ENCODE measurements around the gene HSPG2. TPM values are rescaled to one million over a fixed set of nuclear protein-coding genes. Genes with fewer than 3 reads are reported as not detected.
A peak's percentile ranks its signal among the peaks of the same experiment; 100 is the strongest.
"Not testable (repeated sequence)": the region's sequence is repeated elsewhere in the genome, so short reads cannot be mapped to it uniquely, and the experiment has no call there.

The HSPG2 gene
- total RNA-seq, 1 donor from 2014 or later: 269 TPM

DNA sequence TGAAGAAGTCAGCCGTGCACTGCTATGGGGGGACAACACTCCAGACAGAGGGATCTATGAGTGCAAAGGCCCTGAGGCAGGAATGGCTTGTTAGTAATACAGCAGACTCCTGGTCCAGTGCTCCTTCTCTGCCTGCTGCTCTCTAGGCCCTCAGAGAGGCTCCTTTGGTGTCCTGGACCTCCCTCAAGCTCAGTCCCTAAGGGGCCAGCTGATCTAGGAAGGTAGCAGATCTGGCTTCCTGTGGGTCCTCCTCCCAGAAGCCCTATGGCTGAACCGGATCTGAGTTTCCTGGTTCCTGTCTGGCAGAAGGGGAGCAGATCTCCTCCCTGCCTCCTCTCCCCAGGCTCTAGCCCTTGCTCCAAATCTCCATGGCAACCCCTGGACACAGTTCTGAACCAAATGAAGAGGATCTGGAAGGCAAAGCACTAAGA is 125.2 kb downstream of the HSPG2 start, which contains the start of gene LDLRAD2:
LDLRAD2 (plus strand) TSS at position 391 of the 431 bp plus-strand sequence. CDS start 187 bp downstream, outside the sequence.
- ATAC-seq (no peak), DNase-seq (ENCODE audit: missing footprints) (no peak)
- intact Hi-C loops (cut with DNase I): no loop called here

DNA sequence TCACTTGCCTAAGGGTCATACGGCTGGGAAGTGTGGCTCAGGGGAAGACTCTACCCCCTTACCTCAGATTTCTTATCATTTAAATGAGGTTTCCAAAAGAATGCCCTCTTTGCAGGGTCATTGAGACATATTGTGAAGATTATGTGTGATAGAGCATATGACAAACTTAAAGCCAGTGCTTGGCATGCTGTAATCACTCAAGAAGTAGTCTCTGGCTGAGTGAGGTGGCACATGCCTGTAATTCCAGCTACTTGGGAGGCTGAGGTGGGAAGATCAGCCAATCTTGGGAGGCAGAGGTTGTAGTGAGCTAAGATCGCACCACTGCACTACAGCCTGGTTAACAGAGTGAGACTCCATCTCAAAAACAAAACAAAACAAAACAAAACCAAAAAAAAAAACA is 132.6 kb downstream of the HSPG2 start:
- ATAC-seq: no peak
- intact Hi-C loops (cut with DNase I): no loop called here
- no peak for DNase-seq (ENCODE audit: missing footprints)

DNA sequence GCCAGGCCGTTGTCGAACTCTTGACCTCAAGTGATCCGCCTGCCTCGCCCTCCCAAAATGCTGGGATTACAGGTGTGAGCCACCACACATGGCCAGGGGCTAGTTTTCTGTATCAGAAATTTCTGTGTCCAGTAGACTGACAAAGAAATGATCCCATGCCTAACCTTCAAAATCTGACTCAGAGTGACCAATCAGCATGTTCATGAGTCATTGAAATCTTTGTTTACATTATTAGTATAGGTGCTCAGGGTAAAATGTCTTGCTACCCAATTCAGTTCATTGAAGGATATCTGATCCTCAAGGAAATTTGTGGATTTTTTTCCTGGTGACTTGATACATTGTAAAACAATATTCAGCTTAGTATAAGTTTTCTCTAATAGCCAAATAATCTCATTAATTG is 136.0 kb downstream of the HSPG2 start:
- ATAC-seq (no peak), DNase-seq (ENCODE audit: missing footprints) (no peak)
- intact Hi-C loops (cut with DNase I): no loop called here

DNA sequence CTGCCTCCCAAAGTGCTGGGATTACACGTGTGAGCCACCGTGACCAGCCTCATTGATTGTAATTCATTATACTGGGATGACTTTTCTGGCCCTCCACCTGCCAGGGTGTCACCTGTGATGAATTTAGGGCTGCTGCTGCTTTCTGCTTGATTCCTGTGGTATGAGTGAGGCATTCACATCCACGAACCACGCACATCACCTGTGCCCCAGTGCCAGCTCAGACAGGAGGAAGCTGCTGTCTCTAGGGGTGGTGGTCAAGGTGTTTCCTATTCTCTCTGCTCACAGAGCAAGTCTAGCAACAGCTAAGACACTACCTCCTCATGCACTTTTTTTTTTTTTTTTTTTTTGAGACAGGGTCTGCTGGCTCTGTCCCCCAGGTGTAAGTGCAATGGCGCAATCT is 137.4 kb downstream of the HSPG2 start:
- DNase-seq (ENCODE audit: missing footprints) (no peak), ATAC-seq (no peak)
- intact Hi-C loops (cut with DNase I): no loop called here

DNA sequence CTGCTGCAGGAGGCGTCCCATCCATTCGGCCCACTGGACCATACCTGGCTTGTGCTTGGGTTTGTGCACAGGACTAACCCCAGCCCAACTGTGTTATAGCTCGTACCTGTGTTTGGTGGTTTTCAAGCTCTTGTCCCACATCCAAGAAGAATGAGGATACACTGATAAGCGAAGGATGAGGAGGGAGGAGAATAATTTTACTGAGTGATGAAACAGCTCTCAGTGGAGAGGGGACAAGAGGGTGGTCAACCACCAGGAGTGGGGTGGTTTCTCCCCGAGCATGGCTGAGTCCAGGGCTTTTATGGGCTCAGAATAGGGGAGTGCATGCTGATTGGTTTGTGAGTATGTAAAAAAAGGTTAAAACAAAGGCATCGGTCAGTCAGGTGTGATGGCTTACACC is 142.0 kb downstream of the HSPG2 start:
- no peak for ATAC-seq
- no peak for DNase-seq (ENCODE audit: missing footprints)
- intact Hi-C loops (cut with DNase I): no loop called here

DNA sequence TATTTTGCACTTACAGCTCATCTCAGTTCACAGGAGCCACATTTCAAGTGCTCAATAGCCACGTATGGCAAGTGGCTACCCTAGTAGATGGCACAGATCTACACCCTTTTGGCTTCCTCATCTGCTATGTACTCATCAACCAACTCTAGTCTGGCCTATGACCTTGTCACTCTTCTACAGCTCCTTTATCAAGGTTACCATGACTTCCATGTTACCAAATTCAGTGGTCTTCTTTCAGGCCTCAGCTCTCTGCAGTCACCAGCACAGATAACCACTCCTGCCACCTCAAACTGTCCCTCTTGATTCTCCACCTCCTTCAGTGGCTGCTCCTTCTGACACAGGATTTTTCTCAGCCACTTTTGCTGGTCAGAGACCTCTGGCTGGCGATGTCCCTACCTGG is 142.5 kb downstream of the HSPG2 start:
- DNase-seq (ENCODE audit: missing footprints) (no peak), ATAC-seq (no peak)
- intact Hi-C loops (cut with DNase I): no loop called here

DNA sequence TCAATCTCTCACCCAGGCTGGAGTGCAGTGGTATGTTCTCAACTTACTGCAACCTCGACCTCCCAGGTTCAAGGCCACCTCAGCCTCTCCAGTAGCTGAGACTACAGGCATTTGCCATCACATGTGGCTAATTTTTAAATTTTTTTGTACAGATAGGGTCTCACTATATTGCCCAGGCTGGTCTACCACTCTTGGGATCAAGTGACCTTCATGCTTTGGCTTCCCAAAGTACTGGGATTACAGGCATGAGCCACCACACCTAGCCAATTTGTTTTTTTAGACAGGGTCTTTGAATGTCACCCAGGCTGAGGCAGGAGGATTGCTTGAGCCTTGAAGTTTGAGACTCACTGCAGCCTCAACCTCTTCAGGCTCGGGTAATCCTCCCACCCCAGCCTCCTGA is 144.0 kb downstream of the HSPG2 start:
- ATAC-seq (no peak), DNase-seq (ENCODE audit: missing footprints) (no peak)

DNA sequence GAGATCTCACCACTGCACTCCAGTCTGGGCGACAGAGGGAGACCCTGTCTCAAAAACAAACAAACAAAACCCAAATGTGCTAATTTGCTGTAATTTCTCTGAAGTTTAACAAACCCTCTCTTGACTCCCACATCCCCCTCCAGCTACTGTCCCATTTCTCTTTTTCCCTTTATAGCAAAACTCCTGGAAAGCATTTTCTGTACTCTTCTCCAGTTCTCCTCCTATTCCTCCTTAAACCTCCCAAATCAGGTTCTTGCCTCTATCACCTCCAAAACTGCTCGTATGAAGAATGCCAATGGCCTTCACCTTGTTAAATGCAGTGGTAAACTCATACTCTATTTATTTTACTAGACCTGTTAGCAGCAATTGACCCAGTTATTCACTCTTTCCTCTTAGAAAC is 150.5 kb downstream of the HSPG2 start:
- DNase-seq (ENCODE audit: missing footprints): no peak
- ATAC-seq: no peak
- intact Hi-C loops (cut with DNase I): no loop called here

More for the DNA sequence above, 144.0 kb downstream of the HSPG2 start:
- intact Hi-C loops (cut with DNase I): no loop called here

DNA sequence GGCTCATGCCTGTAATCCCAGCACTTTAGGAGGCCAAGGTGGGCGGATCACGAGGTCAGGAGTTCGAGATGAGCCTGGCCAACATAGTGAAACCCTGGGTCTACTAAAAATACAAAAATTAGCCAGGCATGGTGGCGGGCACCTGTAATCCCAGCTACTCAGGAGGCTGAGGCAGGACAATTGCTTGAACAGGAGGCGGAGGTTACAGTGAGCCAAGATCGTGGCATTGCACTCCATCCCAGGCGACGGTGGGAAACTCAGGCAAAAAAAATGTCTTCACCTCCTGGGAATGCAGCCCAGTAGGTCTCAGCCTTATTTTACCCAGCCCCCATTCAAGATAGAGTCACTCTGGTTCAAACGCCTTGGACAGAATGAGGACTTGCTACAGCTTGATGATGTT is 151.3 kb downstream of the HSPG2 start:
- ATAC-seq; intact Hi-C loops (cut with DNase I); DNase-seq (ENCODE audit: missing footprints): not testable (repeated sequence)

DNA sequence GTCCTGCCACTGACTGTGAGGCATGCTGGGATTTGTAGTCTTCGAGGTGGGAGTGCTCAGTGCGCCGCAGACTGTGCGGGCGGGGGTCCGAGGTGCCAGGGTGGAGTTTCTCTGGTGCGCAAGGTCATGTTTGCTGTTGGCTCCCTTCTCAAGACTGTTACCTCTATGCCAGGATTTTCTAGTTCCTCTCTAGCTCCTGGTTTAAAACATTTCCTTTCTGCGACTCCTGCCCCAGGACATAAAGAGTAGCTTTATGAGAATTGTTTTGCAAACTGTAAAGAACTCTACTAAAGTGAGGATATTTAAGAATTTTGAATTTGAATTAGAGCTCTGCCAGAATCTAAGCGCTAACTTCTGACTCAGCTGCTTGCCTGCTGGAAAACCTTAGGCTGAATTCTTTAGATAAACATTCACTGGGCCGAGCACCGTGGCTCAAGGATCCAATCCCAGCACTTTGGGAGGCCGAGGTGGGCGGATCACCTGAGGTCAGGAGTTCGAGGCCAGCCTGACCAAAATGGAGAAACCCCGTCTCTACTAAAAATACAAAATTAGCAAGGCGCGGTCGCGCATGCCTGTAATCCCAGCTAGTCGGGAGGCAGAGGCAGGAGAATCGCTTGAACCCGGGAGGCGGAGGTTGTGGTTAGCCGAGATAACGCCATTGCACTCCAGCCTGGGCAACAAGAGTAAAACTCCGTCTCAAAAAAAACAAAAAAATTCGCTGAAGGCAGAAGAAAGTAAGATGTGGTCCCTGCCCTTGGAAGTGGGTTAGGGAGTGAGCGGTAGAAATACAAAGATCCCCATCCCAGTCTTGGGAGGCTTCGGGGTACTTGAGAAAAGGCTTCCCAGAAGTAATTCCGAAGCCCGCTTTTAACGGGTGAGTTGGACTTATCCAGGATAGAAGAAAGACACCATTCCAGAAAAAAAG is 153.2 kb downstream of the HSPG2 start:
- no peak for DNase-seq (ENCODE audit: missing footprints)
- no peak for ATAC-seq
- intact Hi-C loops (cut with DNase I): loop anchor here (1.0 kb wide), 1 partner anchor 241 kb away; no protein-coding TSS in a partner anchor

DNA sequence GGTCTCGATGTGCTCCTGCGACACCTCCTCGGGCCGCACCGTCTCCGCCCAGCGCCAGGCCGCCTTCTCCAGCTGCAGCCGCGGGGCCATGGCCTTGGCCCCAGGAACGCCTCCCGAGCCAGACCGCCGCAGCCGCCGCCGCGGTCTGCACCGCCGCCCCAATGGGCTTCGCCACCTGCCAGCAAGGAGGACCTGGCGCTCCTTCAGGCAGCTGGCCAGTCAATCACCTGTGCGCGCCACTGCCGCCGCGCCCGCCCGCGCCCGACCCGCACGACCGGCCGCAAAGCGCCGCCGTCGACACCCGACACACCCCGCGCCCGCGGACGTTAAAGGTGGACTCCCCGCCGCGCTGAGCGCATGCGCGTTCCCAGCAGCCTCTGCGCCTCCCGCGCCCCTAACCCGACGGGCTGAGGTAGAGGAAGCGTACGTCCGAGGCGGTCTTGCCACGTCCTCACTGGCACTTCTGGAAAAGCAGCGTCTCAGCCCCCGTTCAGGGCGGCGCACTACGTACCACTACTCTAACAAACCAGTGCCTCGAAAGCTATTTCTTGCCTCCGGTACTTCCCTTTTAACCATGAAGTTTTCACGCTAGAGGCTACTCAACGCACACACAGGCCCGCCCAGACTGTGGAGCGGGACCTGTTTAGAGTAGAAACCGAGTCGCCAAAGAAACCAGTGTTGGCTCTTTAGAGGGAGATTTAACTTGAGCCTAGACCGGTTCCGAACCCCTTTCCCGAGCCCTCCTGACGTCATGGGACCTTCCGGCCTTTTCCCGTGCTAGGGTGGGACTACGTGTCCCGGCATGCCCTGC is 154.0 kb downstream of the HSPG2 start, which contains the start of gene USP48:
USP48 (minus strand) TSS at position 282 of the 811 bp plus-strand sequence; CDS start at position 90, 192 bp downstream.
- ATAC-seq (peak; percentile 98), DNase-seq (ENCODE audit: missing footprints) (peak; percentile 98)
- intact Hi-C loops (cut with DNase I): loop anchor here (1.0 kb wide), 1 partner anchor 242 kb away; no protein-coding TSS in a partner anchor

DNA sequence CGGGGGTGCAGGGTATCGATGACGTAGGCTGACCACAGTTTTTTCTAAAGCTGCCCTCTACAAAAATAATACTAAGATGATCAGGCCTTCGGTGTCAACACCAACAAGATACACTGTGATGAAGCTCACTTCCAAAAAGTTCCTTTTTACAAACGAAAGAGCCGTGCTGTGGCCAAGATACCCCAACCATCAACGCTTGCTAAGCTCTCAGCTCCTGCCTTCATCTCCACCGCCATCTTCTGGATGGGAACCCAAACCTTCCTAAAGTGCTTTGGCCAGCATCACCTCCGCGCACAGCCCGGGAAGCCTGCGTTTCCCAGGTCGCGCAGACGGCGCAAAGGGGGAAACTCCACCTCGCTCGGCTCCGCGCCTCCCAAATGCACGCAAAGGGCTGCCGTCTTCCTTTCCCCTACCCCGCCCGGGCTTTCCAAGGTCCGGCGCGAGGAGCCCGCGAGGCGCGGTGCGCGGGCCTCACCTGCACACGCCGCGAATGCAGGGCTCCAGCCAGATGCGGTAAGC is 154.7 kb downstream of the HSPG2 start:
- DNase-seq (ENCODE audit: missing footprints): no peak
- peak; percentile 25 for ATAC-seq
- intact Hi-C loops (cut with DNase I): no loop called here

DNA sequence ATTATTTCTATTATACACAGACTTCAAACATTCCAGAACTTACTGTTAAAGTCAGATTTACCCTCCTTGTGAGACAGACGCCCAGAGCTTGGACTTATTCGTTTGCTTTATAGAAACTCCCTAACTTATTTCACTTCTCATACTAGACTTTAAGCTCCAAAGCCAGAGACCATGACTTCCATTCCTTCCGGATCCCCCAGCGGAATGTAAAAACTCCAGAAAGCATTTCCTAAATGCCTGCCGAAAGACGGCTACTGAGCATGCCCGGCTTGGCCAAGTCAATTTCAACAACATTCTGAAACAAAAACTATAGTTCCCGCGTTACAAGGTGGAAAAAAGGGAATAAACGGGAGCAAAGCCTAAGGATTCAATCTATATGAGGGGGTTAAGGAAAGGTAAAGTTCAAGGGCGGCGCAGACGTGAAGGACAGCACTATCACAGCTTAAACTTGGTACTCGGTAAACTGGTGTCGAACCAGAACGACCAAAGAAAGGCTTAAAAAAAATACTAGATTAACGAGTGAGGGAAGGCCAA is 155.2 kb downstream of the HSPG2 start:
- DNase-seq (ENCODE audit: missing footprints): no peak
- intact Hi-C loops (cut with DNase I): no loop called here
- no peak for ATAC-seq

DNA sequence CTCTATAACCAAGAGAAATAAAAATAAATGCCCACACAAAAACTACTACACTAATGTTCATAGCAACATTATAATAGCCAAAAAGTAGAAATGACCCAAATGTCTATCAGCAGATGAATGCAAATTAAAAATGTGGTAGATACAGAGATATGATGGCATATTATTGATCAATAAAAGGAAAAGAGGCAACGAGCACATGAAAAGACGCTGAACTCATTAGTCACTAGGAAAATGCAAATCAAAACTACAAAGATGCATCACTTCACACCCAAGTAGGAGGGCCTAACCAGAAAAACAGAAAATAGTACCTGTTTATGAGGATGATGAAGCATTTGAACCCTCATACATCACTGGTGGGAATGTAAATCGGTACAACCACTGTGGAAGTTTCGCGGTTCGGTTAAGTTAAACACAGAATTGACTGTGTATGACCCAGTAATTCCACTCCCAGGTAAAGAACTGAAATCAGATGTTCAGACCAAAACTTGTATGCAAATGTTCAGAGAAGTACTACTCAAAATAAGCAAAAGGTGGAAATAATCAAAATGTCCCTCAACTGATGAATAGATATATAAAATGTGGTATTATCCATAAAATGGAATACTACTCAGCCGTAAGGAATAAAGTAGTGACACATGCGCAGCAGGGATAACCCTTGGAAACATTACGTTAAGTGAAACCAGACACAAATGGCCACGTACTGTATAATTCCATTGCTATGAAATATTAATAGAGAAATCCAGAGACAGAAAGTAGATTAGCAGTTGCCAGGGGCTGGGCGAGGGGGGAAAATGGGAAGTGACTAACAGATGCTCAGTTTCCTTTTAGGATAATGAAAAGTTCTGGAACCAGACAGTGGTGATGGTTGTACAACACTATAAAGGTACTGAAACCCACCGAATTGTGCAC is 157.2 kb downstream of the HSPG2 start:
- DNase-seq (ENCODE audit: missing footprints) (no peak), ATAC-seq (no peak)
- intact Hi-C loops (cut with DNase I): no loop called here

DNA sequence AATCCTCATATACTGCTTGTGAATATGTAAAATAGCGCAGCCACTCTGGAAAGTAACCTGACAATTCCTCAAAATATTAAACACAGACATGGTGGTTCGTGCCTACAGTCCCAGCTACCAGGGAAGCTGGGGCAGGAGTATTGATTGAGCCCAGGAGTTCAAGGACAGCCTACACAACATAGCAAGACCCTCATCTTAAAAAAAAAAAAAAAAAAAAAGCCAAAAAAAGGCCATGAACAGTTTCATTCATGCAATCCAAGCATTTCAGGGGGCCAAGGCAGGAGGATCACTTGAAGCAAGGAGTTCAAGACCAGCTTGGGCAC is 158.7 kb downstream of the HSPG2 start:
- intact Hi-C loops (cut with DNase I): no loop called here
- DNase-seq (ENCODE audit: missing footprints): no peak
- no peak for ATAC-seq

DNA sequence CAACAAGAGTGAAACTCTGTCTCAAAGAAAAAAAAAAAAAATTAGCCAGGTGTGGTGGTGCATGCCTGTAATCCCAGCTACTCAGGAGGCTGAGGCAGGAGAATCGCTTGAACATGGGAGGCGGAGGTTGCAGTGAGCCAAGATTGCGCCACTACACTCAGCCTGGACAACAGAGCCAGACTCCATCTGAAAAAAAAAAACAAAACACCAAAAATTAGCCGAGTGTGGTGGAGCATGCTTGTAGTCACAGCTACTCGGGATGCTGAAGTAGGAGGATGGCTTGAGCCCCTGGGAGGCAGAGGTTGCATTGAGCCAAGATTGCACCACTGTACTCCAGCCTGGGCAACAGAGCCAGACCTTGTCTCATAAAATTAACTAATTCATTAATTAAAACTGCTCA is 160.2 kb downstream of the HSPG2 start:
- intact Hi-C loops (cut with DNase I); ATAC-seq; DNase-seq (ENCODE audit: missing footprints): not testable (repeated sequence)

DNA sequence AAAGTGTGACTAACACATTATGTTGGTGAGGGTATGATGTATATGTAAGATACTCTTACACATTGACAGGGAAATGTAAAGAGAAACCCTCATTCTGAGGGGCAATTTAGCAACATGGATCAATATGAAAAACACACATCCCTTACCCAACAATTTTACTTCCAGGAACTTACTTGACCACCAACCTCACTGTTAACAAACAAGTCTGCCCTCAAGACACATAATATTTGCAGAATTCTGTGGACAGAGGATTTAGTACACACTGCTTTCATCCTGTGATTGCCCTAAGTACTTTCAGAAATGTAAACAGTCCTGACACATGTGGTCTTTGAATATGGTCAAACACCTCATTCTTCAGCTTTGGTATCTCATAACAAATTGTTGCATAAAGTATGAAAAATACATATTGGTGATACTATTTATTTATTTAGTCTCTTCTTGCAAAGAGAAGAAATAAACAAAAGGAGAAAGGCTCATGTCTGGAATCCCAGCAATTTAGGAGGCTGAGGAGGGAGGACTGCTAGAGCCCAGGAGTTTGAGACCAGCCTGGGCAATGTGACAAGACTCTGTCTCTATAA is 161.0 kb downstream of the HSPG2 start:
- no peak for DNase-seq (ENCODE audit: missing footprints)
- no peak for ATAC-seq
- intact Hi-C loops (cut with DNase I): no loop called here

DNA sequence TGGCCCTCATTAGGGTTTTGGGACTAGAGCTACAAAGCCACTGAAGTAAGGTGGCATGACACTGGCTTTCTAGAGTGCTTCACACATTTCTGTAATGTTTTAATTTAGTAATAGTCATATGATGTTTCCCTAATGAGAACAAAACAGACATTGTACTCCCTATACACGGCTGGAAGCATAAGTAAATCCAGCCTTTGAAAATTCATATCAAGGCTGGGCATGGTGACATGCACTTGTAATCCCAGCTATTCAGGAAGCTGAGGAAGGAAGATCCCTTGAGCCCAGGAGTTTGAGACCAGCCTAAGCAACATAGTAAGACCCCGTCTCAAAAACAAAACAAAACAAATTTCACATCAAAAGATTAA is 161.6 kb downstream of the HSPG2 start:
- ATAC-seq (no peak), DNase-seq (ENCODE audit: missing footprints) (no peak)
- intact Hi-C loops (cut with DNase I): no loop called here
